ENCODE data around the gene HHLA2.
"Not testable (repeated sequence)": the region's sequence is repeated elsewhere in the genome, so short reads cannot be mapped to it uniquely, and the experiment has no call there.

The HHLA2 gene

DNA sequence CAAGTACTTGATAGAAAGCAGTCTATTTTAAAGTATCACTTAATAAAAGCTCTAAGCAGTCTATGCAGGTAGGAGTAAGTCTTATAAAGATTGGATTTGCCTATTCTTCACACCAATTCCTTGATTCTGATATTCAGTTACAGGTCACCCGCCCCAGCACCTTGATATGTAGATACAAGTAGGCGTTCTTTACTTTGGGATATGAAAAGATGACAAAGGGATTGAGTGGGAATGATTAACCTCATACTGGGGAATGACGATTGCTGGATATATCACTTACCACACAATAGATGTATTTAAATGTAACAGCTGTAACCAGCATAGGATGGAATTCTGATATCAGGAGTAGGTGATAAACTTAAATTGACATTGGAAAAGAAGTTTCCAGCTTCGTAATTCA is 47.1 kb downstream of the HHLA2 start:
- DNase-seq: no peak

- no peak for DNase-seq
Observed at GRCh38 chr3:108345492-108346205, 49.3 kb downstream of the HHLA2 start.

- DNase-seq: no peak
Observed at GRCh38 chr3:108346301-108347227, 50.2 kb downstream of the HHLA2 start.

- no peak for DNase-seq
Observed at GRCh38 chr3:108352176-108352575, 55.8 kb downstream of the HHLA2 start.

GRCh38 chr3:108354562-108354961 is 58.2 kb downstream of the HHLA2 start:
- DNase-seq: no peak

DNA sequence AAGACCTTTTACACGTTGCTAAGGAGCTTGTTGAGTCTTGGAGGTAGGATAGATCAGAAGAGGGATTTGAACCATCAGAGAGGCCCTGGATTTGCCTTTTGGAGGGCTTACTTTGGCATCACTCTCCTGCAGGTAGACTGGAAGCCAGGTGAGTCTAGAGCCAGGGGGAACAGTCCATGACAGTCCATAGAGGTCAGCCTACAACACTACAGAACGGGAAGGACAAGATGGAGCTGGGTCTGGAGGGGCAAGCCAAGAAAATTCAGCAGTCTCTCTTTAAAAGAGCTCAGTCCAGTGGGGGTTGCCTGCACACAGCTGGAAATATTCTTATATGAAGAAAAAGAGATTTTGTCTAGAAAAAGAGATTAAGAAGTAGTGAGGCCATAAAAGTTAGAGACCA is 60.7 kb downstream of the HHLA2 start:
- no peak for DNase-seq

DNA sequence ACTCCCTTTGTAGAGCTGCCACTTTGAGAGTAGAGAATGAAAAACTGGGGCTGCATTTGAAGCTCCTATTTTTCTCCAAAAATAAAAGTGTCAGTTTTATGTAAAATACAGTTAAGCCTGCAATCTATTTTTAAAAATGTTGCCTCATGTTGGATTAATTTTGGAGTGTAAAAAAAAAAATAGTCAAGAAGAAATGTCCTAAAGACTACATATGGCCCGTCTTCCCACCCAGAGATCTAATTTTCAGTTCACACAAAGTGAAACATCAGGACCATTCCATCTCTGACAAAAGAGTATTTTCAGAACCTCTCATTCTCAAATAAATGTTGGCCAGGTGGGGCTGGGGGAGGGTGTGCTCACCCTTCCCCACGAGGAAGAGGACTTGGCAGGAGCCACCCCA is 62.7 kb downstream of the HHLA2 start:
- DNase-seq: no peak

DNA sequence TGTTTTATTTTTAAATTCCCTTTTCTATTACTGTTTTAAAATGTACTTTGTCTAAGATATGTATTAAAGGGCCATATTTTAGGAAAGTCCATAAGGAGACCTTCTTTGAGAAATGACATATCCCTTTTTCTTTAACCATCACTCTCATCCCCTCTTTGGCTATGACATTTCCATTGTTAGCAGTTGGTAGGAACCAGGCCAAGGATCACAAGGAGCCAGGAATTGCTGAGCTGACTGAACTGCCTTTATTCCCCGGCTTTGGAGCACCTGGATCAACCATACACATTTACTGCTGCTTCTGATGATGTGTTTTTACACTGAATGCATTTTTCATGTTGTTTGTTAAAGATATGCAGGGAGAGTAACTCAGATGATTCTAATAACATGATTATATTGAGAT is 79.7 kb downstream of the HHLA2 start:
- no peak for DNase-seq

DNA sequence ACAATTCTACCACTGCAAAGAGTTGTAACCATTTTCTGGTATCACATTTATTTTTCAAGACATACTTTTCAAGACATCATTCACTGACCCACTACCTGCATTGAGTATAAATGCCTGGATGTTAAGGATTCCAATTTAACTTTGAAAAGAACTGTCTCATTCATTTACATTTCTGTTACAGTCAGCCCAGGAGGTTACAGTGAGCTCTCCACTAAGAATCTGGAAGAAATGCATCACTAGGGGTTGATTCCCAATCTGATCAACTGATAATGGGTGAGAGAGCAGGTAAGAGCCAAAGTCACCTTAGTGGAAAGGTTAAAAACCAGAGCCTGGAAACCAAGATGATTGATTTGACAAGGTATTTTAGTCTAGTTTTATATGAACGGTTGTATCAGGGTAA is 81.0 kb downstream of the HHLA2 start:
- no peak for DNase-seq

GRCh38 chr3:108378153-108378951 is 82.0 kb downstream of the HHLA2 start:
- DNase-seq: no peak

- DNase-seq: not testable (repeated sequence)
Observed at GRCh38 chr3:108378952-108379342, 82.6 kb downstream of the HHLA2 start.

- peak in 1 of 5 experiments; percentile 51 for DNase-seq
Observed at GRCh38 chr3:108380128-108380795, 83.9 kb downstream of the HHLA2 start.

GRCh38 chr3:108381529-108382140 is 85.3 kb downstream of the HHLA2 start:
- no peak for DNase-seq

DNA sequence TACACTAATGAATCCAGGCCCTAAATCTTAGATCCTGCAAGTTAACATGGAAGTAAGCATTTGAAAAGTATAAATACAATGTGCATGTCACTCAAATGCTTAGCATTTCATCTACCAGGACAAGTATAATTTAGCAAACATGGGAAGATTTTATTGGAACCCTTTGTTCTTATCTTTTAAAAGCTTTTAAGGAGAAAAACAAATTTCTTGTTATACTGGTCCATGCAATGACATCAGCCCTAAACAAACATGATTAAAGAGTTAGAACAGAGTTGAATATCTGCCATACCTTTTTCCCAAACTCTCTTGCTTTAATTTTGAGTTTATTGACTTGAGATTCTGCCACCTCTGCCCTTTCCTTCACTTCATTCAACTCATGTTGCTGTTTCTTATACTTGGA is 87.0 kb downstream of the HHLA2 start:
- DNase-seq: no peak

DNA sequence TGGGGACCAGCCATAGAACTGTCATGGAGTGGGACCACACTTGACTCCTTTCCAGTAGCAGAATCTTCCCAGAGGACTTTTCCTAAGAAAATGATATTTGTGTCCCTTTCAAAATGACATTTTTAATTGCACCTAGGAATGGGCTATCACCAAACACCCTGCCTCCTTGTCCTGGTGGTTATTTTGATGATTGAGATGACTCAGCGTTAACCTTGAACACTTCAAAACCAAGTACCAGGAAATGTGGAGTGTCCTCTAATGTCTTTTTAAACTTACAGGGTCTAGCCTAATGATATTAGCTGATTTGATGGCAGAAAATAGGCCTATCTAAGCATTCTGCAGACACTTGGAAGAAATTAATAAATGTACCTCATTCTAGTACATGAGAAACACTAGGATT is 90.7 kb downstream of the HHLA2 start:
- DNase-seq: peak in 1 of 5 experiments; percentile 41

DNA sequence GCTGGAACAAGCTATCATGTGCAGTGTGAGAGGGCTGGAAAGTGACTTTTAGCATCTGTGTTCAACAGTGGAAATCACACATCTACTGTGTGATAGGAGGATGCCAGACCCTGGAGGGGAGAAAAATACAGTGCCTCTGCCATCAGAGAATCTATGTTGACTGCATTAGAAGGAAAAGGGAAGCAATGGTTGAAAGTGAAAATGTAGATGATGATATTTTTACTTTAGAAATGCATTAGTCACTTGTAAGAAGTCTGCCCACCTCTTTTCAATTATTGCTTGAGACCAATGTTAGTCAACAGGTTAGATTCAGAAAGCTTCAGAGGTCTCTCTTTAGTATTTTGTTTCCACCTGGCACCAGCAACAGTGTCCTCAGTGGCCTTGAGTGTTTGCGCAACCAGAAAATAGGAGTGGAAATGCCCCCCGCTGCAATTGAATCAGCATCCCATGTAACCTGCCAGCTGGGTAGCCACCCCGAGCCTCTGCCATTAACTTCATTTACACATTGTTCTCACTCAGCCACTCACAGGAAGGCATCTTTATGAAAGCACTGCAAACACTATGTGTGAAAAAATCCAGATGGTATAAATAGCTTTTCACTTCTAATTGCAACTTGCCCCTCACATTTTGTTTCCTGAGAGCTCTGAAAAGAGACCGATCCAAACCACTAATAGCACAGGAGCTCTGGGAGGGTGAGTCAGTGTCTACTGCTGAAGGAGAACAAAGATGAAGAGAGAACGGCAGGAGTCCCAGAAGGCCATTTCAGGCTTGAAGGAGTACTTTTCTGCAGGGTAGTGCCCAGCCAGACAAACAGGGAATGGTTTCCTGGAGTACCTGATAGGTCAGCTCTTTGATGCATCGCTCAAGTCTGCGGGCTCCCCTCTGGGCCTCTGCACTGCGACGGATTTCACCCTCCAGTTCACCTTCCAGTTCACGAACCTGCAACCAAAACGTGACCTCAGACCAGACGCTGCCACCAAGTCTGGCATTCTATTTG is 92.1 kb downstream of the HHLA2 start:
- peak in 1 of 5 experiments; percentile 39 for DNase-seq

DNA sequence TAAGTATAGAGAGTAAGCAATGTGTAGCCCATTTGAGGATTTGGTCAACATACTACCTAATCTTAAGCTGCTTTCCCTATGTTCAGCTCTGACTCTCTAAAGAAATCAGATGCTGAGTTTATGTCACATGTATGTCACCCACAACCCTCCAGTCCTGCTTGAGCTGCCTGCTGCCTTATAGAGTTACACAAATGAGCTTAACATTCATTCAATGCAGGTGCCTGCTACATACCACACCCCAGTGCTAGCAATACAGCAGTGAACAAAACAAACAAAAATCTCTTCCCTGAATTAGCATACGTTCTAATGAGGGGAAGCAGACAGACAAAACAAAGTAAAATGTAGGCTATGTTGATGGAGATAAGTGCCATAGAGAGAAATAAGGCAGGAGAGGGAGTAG is 93.0 kb downstream of the HHLA2 start:
- DNase-seq: peak in 1 of 5 experiments; percentile 17

DNA sequence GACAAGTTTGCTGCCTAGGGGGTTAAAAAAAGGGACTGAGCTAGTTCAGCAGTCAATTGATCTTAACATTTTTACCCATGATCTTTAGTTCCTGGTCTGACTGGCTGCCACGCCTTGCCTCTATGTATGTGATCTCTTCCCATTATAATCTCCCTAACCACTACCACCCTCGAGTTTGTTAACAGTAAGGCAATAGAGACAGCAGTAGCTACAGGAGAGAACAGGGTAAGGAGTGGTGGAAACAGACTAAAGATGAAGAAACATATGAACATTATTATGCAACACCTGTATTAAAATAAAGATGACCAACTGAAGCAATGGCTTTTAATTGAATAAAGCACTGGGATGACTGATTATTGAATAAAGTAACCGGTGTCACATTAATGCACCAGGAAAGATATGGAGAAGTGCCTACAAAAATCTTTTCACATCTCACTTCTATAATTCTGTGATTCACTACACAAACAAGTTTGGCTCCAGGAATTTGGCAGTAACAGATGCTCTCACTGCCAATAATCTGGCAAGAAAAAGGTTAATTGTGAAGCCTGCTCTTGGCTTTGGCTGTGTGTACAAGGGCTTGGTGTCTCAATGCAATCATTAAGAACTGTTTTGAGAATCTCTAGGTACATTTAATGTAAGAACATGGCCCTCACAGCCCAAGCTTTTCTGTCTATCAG is 95.7 kb downstream of the HHLA2 start:
- no peak for DNase-seq

GRCh38 chr3:108393128-108393900 is 97.0 kb downstream of the HHLA2 start:
- DNase-seq: no peak
